ENCODE data around the gene CSNK1G2.

CSNK1G2 gene

DNA sequence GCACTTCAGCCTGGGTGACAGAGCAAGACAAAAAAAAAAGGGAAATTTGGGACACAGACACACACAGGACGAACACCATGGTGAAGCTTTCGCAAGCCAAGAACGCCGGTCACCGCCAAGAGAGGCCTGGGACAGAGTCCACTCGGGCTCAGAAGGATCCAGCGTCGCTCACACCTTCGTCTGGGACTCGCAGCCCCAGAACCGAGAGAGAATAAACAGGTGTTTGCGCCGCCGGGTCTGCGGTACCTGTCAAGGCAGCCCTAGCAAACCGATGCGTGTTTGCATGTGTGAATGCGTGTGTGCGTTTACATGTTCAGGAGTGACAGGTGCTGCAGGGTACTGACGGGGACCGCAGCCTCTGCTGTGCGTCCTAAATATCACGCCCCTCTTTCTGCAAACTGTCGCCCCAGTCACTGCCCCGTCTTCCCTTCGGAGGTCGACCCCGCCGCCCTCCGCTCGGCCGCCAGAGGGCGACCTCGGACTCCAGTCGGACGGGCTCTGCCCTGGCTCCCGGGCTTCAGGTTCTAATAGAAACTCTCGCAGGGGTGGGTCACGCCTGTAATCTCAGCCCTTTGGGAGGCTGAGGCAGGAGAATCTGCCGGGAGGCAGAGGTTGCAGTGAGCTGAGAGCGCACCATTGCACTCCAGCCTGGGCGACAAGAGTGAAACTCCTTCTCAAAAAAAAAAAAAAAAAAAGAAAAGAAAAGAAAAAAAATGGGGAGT, 11.8 kb upstream of the CSNK1G2 start:
- TF ChIP-seq CTCF (IDR thresholded peaks at IDR 0.05): peak; percentile 93

GRCh38 chr19:1931445-1931844, 9.5 kb upstream of the CSNK1G2 start:
- no peak for TF ChIP-seq CTCF (IDR thresholded peaks at IDR 0.05)

DNA sequence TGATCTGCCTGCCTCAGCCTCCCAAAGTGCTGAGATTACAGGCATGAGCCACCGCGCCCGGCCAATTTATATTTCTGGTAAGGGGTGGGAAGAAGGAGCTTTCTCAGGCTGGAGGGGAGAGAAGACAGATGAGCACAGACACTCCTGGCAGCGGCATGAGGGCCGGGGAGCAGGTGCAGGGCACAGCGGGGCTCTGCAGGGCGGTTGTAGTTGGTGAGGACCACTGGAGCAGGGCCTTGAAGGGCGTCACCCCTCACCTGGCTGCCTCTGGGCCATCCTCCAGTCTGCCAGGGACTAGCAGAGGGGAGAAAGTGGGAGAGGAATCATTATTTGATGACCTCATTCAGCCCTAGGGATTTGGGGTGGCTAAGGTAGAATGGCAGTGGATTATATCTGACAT, 8.6 kb upstream of the CSNK1G2 start:
- no peak for TF ChIP-seq CTCF (IDR thresholded peaks at IDR 0.05)

DNA sequence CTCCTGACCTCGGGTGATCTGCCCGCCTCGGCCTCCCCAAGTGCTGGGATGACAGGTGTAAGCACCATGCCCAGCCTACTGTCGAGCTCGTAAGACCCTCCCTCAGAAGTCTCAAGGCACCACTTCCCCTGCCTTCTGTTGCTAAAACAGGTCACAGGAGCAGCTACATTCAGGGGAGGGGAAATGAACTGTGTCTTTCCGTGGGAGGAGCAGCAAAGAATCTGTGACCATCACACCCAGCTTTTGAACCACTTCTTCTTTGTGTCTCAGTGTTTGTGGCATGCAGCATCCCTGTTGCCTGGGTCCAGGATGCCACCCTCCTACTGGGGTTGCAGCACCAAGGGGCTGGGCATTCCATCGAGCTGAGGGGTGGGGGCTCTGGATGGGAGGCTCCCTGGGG, 7.7 kb upstream of the CSNK1G2 start:
- TF ChIP-seq CTCF (IDR thresholded peaks at IDR 0.05): no peak

DNA sequence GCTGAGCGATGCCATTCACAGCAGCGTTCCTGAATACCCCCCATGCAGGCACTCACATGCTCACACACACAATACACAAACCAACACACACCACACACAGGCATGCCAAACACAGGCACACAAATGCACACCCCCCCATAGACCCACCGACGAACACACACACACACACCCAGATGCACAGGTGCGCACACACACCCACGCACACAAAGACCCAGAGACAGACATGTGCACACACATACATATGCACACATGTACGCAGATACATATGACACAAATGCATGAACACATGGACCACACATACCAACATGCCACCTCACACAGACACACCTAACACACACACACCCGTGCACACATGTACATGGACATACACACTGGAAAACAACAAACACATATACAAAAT, 7.0 kb upstream of the CSNK1G2 start:
- TF ChIP-seq CTCF (IDR thresholded peaks at IDR 0.05): no peak

DNA sequence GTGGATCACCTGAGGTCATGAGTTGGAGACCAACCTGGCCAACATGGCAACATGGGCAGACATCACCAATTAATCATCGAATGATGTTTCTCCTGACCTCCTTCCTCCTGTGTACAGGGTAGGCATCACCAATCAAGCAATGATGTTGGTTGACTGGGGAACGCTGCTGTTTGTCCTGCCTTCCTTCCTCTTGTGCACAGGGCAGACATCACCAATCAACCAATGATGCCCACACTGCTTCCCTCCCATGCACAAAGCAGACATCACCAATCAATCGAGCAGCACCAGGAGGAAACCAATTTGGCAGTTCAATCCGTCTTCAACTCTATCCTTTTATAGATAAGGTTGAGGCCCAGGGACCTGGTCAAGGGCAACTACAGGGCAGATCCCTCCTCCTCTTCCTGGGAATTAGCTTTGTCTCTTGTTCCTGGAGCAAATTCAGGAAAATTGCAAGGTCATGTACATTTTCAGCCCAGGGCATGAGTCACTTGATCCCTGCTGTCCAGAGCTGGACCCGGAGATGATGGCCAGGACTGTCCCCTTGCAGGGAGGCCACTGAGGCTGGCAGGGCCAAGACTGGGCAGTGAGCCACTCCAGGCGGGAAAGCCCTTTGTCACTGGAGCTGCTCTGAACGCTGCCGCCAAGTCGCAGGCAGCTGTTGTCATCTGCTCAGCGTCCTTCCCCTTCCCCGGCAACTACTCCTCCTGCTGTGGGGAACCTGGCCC, 5.3 kb upstream of the CSNK1G2 start:
- TF ChIP-seq CTCF (IDR thresholded peaks at IDR 0.05): no peak

DNA sequence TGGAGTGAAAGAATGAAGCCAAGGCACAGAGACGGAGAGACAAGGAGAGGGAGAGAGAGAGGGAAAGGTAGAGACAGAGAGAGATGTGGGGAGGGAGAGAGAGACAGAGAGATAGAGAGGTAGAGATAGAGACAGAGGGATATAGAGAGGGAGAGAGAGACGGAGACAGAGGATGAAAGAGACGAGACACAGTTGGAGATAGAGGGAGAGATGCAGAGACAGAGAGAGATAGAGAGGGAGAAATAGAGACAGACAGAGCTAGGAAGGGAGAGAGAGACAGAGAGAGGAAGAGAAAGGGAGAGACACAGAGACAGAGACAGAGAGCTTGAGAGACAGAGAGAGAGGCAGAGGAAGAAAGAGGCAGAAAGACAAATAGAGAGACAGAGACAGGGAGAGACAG, 4.5 kb upstream of the CSNK1G2 start:
- no peak for TF ChIP-seq CTCF (IDR thresholded peaks at IDR 0.05)

All from LNCAP (cell line).